ENCODE data around the gene SH3RF3. TPM values are rescaled to one million over a fixed set of nuclear protein-coding genes. Genes with fewer than 3 reads are reported as not detected.

The SH3RF3 gene
- total and polyA plus RNA-seq, 2 of the 13 experiments (the other 11 are each of a cell fraction or from before 2014, with no cell fraction given): 0.04 TPM; not detected in 1

- Histone ChIP-seq H3K79me2 (ENCODE audit: insufficient read depth, low read length) (no peaks in the 10 kb centered on the region), H3K4me2 (ENCODE audit: low read depth, low read length) (no peak overlapping the region), H3K9me3 (ENCODE audit: low read length) (no peaks in the 10 kb centered on the region), H2AFZ (ENCODE audit: low read length) (no peak overlapping the region), H3K27me3 (ENCODE audit: control insufficient read depth in 1 of 2, insufficient read depth in 2 of 2, low read length in 2 of 2) (peaks cover 0 to 14% of the 10 kb centered on the region in 2 experiments; a peak in 2 of 5 replicates), H3K4me1 (ENCODE audit: insufficient read depth, low read length) (no peaks in the 10 kb centered on the region), H3K4me3 (replicated peaks in 1 of 3; ENCODE audit: insufficient read depth in 1 of 3, low read depth in 2 of 3, low read length in 3 of 3) (no peak overlapping the region), H3K36me3 (replicated peaks in 1 of 2; ENCODE audit: control insufficient read depth in 1 of 2, insufficient read depth in 2 of 2, low read length in 2 of 2) (no peaks in the 10 kb centered on the region), H3K9ac (ENCODE audit: insufficient read depth, low read depth, low read length) (no peak overlapping the region), H3K27ac (ENCODE audit: extremely low read length, insufficient read depth, low read length) (no peak overlapping the region), H4K20me1 (ENCODE audit: insufficient read depth, low read length) (no peaks in the 10 kb centered on the region)
- CTCF ChIA-PET (ENCODE audit: low intra/inter-chr PET ratio, low total read pairs): no interaction called here
- intact Hi-C loops (cut with micrococcal nuclease; ENCODE audit: unreplicated experiment): no loop called here
- TF ChIP-seq ZNF883 (CRISPR knock-in tag; IDR thresholded peaks at IDR 0.05; ENCODE audit: not compliant biosample characterization) (no peak), HOXA5 (CRISPR knock-in tag; IDR thresholded peaks at IDR 0.05) (no peak), KDM5A (IDR thresholded peaks at IDR 0.05; ENCODE audit: borderline replicate concordance, low read length) (no peak), GLI4 (CRISPR knock-in tag; IDR thresholded peaks at IDR 0.05; ENCODE audit: borderline replicate concordance) (no peak), ZSCAN21 (CRISPR knock-in tag; IDR thresholded peaks at IDR 0.05; ENCODE audit: borderline replicate concordance) (no peak)
- TF ChIP-seq, protein P1, sequence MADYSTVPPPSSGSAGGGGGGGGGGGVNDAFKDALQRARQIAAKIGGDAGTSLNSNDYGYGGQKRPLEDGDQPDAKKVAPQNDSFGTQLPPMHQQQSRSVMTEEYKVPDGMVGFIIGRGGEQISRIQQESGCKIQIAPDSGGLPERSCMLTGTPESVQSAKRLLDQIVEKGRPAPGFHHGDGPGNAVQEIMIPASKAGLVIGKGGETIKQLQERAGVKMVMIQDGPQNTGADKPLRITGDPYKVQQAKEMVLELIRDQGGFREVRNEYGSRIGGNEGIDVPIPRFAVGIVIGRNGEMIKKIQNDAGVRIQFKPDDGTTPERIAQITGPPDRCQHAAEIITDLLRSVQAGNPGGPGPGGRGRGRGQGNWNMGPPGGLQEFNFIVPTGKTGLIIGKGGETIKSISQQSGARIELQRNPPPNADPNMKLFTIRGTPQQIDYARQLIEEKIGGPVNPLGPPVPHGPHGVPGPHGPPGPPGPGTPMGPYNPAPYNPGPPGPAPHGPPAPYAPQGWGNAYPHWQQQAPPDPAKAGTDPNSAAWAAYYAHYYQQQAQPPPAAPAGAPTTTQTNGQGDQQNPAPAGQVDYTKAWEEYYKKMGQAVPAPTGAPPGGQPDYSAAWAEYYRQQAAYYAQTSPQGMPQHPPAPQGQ (CRISPR knock-in tag; IDR thresholded peaks at IDR 0.05; ENCODE audit: borderline replicate concordance): no peak
- TF ChIP-seq, protein P2, sequence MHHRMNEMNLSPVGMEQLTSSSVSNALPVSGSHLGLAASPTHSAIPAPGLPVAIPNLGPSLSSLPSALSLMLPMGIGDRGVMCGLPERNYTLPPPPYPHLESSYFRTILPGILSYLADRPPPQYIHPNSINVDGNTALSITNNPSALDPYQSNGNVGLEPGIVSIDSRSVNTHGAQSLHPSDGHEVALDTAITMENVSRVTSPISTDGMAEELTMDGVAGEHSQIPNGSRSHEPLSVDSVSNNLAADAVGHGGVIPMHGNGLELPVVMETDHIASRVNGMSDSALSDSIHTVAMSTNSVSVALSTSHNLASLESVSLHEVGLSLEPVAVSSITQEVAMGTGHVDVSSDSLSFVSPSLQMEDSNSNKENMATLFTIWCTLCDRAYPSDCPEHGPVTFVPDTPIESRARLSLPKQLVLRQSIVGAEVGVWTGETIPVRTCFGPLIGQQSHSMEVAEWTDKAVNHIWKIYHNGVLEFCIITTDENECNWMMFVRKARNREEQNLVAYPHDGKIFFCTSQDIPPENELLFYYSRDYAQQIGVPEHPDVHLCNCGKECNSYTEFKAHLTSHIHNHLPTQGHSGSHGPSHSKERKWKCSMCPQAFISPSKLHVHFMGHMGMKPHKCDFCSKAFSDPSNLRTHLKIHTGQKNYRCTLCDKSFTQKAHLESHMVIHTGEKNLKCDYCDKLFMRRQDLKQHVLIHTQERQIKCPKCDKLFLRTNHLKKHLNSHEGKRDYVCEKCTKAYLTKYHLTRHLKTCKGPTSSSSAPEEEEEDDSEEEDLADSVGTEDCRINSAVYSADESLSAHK (CRISPR knock-in tag; IDR thresholded peaks at IDR 0.05; ENCODE audit: borderline replicate concordance): no peak
- 30% methylated on average over 3 of the region's 4 CpGs for WGBS (ENCODE audit: low lambda C conversion rate)
- POLR2A ChIA-PET: no interaction called here
- ATAC-seq: no peak
- no peak for FAIRE-seq
- in situ Hi-C loops (cut with HindIII; ENCODE audit: extremely low pct_ligation_motif_present, low pct_unique_long_range_greater_than_20kb): no loop called here
- no peak for DNase-seq (ENCODE audit: low spot score)
- BruUV-seq (replicated peaks): no TSS peak
These were observed 115.9 kb downstream of the SH3RF3 start for GRCh38 chr2:109244750-109245382.
